Activated CD4-positive, alpha-beta T cell treated with anti-CD3 and anti-CD28 coated beads for 48 hours (primary cell): ENCODE data around the gene FBRSL1.
A peak's percentile ranks its signal among the peaks of the same experiment; 100 is the strongest.

Source experiments
- DNase-seq: peaks from one replicate; pipeline ENCODE4 v3.0.0-alpha.2; 2020

Gene FBRSL1

DNA sequence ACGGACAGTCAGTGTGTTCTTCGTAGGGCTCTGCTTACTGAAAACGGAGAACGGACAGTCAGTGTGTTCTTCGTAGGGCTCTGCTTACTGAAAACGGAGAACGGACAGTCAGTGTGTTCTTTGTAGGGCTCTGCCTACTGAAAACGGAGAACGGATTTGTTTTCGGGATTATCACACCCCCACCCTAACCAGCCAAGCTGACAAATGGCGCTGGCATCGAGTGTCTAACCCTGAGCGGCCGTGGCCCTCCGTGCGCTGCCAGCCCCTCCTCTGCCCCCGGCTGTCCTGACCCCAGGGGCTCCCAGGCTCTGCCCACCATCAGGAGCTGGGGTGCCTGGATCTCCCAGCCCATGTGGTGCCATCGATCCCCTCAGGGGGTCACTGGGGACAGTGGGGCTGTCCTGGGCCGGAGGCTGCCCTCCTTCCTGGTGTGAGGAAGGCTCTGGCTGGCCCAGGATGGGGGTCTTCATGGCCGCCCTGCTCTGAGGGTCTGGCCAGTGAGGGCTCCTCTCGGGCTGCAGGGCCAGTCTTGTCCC lies 57.3 kb downstream of the FBRSL1 start:
- no peak for DNase-seq

GRCh38 chr12:132548430-132549058 lies 58.6 kb downstream of the FBRSL1 start:
- DNase-seq: no peak

- DNase-seq: no peak
These were observed 59.1 kb downstream of the FBRSL1 start for GRCh38 chr12:132549059-132549458.

- no peak for DNase-seq
These were observed 60.3 kb downstream of the FBRSL1 start for GRCh38 chr12:132550014-132550802.

GRCh38 chr12:132550830-132551640 lies 61.1 kb downstream of the FBRSL1 start:
- DNase-seq: no peak

DNA sequence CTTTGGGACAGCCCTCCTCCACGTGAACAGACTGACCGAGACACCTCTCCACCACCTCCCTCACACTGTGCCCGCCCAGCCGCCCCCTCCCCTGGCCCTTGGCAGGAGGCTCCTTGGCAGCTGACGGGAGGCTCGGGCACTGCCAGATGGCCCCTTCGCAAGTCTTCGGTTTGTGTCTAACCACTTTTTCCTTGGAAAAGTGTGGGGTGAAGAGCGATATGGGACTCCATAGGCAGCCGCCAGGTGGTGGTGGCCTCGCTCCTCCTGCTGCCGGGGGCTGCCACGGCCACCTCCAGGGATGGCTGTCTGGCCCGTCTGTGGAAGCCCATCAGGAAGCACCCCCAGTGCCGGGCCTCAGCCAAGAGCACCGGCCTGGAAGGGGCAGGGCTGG lies 61.7 kb downstream of the FBRSL1 start:
- DNase-seq: no peak

DNA sequence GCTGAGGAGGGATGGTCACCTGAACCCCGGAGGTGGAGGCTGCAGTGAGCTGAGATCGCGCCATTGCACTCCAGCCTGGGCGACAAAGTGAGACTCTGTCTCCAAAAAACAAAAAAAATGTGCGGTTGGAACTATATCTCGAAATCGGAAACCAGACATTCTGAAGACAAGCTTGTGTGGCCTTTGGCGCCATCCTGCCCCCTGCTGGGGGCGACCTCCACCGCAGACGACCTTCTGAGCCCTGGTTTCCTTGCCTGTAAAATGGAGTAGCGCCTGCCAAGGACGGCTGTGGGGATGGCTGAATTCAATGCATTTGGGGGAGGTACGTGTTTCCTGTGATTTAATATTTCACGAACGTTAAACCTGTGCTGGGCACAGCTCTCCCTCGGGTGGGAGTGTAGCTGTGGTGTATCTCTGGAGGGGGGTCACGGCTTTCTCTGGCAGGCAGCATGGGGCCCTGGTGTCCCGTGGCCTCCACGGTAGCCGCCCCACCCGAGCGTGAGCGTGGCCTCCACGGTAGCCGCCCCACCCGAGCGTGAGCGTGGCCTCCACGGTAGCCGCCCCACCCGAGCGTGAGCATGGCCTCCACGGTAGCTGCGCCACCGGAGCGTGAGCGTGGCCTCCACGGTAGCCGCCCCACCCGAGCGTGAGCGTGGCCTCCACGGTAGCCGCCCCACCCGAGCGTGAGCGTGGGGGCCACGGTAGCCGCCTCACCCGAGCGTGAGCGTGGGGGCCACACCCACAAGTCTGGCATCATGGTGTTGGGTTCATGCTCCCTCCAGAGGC lies 65.1 kb downstream of the FBRSL1 start:
- DNase-seq: peak; percentile 50

DNA sequence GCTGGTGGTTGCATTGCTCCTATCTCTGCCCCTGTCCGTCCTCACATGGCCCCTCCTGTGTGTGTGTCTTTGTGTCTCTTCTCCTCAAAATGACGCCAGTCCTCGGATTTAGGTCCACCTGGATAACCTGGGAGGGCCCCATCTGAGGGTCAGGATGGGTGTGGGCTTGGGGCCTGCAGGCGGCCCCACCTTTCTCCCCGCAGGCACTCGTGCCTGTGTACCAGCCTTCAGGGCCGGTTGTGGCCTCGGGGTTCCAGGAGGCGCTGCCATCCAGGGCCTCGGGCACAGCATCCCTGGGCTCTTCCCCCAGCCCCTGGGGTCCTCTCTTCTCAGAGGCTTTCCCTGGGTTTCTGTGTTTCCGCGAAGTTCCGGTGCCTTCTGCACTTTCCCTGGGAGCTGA lies 65.7 kb downstream of the FBRSL1 start:
- no peak for DNase-seq

DNA sequence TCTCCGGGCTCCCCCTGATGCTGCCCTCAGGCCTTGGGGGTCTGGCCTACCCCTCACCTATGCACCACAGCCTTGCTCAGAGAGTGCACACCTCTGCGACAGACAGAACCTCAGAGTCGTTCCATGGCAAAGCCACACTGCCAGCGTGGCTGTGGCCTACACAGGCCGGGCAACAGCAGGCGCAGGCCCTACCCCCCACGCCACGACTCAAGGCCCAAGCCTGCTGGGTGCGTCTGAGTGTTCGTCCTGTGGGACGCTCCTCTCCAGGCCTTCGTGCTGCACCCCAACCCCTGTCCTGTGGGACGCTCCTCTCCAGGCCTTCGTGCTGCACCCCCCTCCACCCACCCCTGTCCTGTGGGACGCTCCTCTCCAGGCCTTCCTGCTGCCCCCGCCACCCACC lies 66.3 kb downstream of the FBRSL1 start:
- no peak for DNase-seq

DNA sequence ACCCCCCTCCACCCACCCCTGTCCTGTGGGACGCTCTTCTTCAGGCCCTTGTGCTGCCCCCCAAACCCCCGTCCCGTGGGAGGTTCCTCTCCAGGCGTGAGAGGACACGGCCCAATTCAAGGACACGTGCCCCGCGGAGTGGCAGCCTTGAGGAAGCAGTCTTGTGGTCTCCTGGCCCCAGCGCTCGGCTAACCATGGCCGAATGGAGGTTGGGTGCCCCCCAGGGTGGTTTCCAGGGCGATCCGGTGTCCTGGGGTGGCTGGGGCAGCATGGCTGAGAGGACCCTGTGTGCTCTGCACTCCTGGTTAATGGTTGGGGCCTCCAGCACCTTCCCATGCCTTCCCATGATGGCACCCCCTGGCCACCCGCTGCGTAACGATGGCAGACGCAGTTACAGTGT lies 66.8 kb downstream of the FBRSL1 start:
- DNase-seq: no peak

- no peak for DNase-seq
These were observed 67.5 kb downstream of the FBRSL1 start for GRCh38 chr12:132557291-132558015.

GRCh38 chr12:132558042-132558856 lies 68.3 kb downstream of the FBRSL1 start:
- DNase-seq: peak; percentile 22

- peak; percentile 21 for DNase-seq
These were observed 69.1 kb downstream of the FBRSL1 start for GRCh38 chr12:132558861-132559623.

GRCh38 chr12:132559652-132560363 lies 69.9 kb downstream of the FBRSL1 start:
- peak; percentile 49 for DNase-seq

DNA sequence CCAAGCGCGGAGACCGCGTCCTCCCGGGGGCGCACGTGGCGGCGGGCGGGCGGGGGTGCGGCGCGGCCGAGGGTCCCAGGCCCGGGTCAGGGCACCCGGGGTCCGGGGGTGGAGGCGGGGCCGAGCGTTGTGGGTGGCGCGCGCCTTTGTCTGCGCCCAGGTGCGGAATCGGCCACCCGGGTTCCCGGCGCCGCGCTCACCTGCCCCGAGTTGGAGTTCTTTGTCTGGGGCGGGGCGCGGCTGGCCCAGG lies 70.3 kb downstream of the FBRSL1 start:
- peak; percentile 37 for DNase-seq

- DNase-seq: peak; percentile 88
These were observed 70.9 kb downstream of the FBRSL1 start for GRCh38 chr12:132560614-132561426.
